Caco-2 (cell line): ENCODE data around the gene ITLN1. TPM values are rescaled to one million over a fixed set of nuclear protein-coding genes. Genes with fewer than 3 reads are reported as not detected.
"Not testable (repeated sequence)": the region's sequence is repeated elsewhere in the genome, so short reads cannot be mapped to it uniquely, and the experiment has no call there.

Experiments used
- BruUV-seq: library from RNA; stranded (reverse); fragments of 400-500 nt; replicated peaks from 2 replicates; lab custom pipeline; 2021; lab: Mats Ljungman, UMichigan
- CTCF ChIA-PET: fragments of 300-600 bp; sonication (Branson Sonifier 250); formaldehyde crosslinking; loops from one replicate; lab custom pipeline; 2022; ENCODE audit warnings: antibody characterized with exemption; lab: Charles Lee
- POLR2A ChIA-PET: fragments of 300-600 bp; sonication (Branson Sonifier 250); formaldehyde crosslinking; loops from one replicate; lab custom pipeline; 2022; ENCODE audit warnings: antibody characterized with exemption; lab: Charles Lee
- DNase-seq, 2 experiments: peaks; one replicate each; pipeline versions ENCODE4 v3.0.0 to v3.0.0-alpha.2; 2020 to 2022
- H3K27me3 ChIP-seq: replicated peaks from 2 replicates; pipeline ENCODE4 v1.6.0; 2011; ENCODE audit warnings: low read length; ENCODE audit not compliant: control insufficient read depth, insufficient read depth
- H3K36me3 ChIP-seq: 2 replicates; pipeline ENCODE4 v1.5.1; 2011; ENCODE audit warnings: low read length; ENCODE audit not compliant: control insufficient read depth, insufficient read depth
- H3K4me1 ChIP-seq: fragments of 250-450 bp; sonication (Bioruptor Pico); 2 replicates; pipeline ENCODE4 v1.5.1; 2020; ENCODE audit warnings: mild to moderate bottlenecking
- H3K4me3 ChIP-seq: 2 replicates; pipeline ENCODE4 v1.5.1; 2011; ENCODE audit warnings: low read depth, mild to moderate bottlenecking, control low read depth, low read length
- H3K9me3 ChIP-seq: fragments of 250-450 bp; sonication (Bioruptor Pico); 2 replicates; pipeline ENCODE4 v1.5.1; 2020; ENCODE audit warnings: mild to moderate bottlenecking, moderate library complexity
- H3K27ac Mint-ChIP-seq: one replicate; pipeline ENCODE4 v1.8.0; 2022; ENCODE audit warnings: mixed read lengths; ENCODE audit not compliant: unreplicated experiment
- H3K27me3 Mint-ChIP-seq: one replicate; pipeline ENCODE4 v1.8.0; 2022; ENCODE audit warnings: mixed read lengths; ENCODE audit not compliant: insufficient read depth, unreplicated experiment
- H3K36me3 Mint-ChIP-seq: one replicate; pipeline ENCODE4 v1.8.0; 2022; ENCODE audit warnings: mild to moderate bottlenecking, mixed read lengths; ENCODE audit not compliant: insufficient read depth, unreplicated experiment
- H3K4me1 Mint-ChIP-seq: one replicate; pipeline ENCODE4 v1.8.0; 2022; ENCODE audit warnings: low read depth, mixed read lengths; ENCODE audit not compliant: unreplicated experiment
- H3K4me3 Mint-ChIP-seq: one replicate; pipeline ENCODE4 v1.8.0; 2022; ENCODE audit warnings: mild to moderate bottlenecking, moderate library complexity, mixed read lengths; ENCODE audit not compliant: unreplicated experiment
- H3K9me3 Mint-ChIP-seq: one replicate; pipeline ENCODE4 v1.8.0; 2022; ENCODE audit warnings: mixed read lengths; ENCODE audit not compliant: unreplicated experiment
- CTCF ChIP-seq, 2 experiments: fragments of 200-600 bp in 1 of 2; IDR thresholded peaks; 1 replicate in 1 of 2; 2 replicates in 1 of 2; pipeline versions ENCODE4 v1.5.1 to v1.8.0; 2011 to 2022; ENCODE audit warnings: antibody characterized with exemption in 1 of 2, control low read depth in 1 of 2, inconsistent platforms in 1 of 2, low read depth in 1 of 2, low read length in 1 of 2, mild to moderate bottlenecking in 1 of 2, moderate library complexity in 1 of 2; ENCODE audit not compliant: insufficient read depth in 1 of 2, severe bottlenecking in 1 of 2, unreplicated experiment in 1 of 2
- intact Hi-C: fragments of 100-400 bp; cut with micrococcal nuclease; formaldehyde crosslinking; loops from one replicate; pipeline ENCODE4 v1.10.0; 2022; ENCODE audit not compliant: unreplicated experiment
- total RNA-seq: library from RNA; stranded (reverse); gene quantifications from 2 replicates; pipeline ENCODE4 v1.2.3, GENCODE V29; 2022

ITLN1 gene
- total RNA-seq, 1 experiment from 2014 or later = not detected

GRCh38 chr1:160924791-160925651 lies 40.0 kb upstream of the ITLN1 start:
- intact Hi-C loops = no loop called here
- no peak overlapping the region for H3K27ac Mint-ChIP-seq
- no peak overlapping the region for H3K4me3 ChIP-seq

GRCh38 chr1:160916666-160917065 lies 31.7 kb upstream of the ITLN1 start:
- peaks cover 25% of the 10 kb centered on the region for H3K9me3 ChIP-seq
- DNase-seq = no peak
- H3K27me3 ChIP-seq = no peaks in the 10 kb centered on the region
- intact Hi-C loops = no loop called here
- TF ChIP-seq CTCF (IDR thresholded peaks at IDR 0.05; ENCODE audit: insufficient read depth in 1 of 2, low read depth in 1 of 2, low read length in 1 of 2, severe bottlenecking in 1 of 2, unreplicated experiment in 1 of 2) = no peak
- H3K36me3 ChIP-seq = no peaks in the 10 kb centered on the region
- H3K36me3 Mint-ChIP-seq = peaks cover 5% of the 10 kb centered on the region
- H3K4me3 ChIP-seq = no peak overlapping the region
- no peaks in the 10 kb centered on the region for H3K27me3 Mint-ChIP-seq
- no TSS peak for BruUV-seq
- H3K27ac Mint-ChIP-seq = no peak overlapping the region
- H3K4me3 Mint-ChIP-seq = no peak overlapping the region
- ChIA-PET POLR2A (no interaction called here), CTCF (no interaction called here)
- no peaks in the 10 kb centered on the region for H3K9me3 Mint-ChIP-seq
- peaks cover 17% of the 10 kb centered on the region for H3K4me1 ChIP-seq
- peaks cover 7% of the 10 kb centered on the region for H3K4me1 Mint-ChIP-seq

More at GRCh38 chr1:160924791-160925651, 40.0 kb upstream of the ITLN1 start:
- H3K27me3 Mint-ChIP-seq = no peaks in the 10 kb centered on the region
- Histone ChIP-seq H3K9me3 (peaks cover 22% of the 10 kb centered on the region), H3K4me1 (no peaks in the 10 kb centered on the region), H3K36me3 (no peaks in the 10 kb centered on the region), H3K27me3 (no peaks in the 10 kb centered on the region)
- ChIA-PET CTCF (no interaction called here), POLR2A (no interaction called here)
- BruUV-seq = no TSS peak
- TF ChIP-seq CTCF (IDR thresholded peaks at IDR 0.05; ENCODE audit: insufficient read depth in 1 of 2, low read depth in 1 of 2, low read length in 1 of 2, severe bottlenecking in 1 of 2, unreplicated experiment in 1 of 2) = no peak
- peaks cover 14% of the 10 kb centered on the region for H3K36me3 Mint-ChIP-seq
- no peaks in the 10 kb centered on the region for H3K4me1 Mint-ChIP-seq
- H3K9me3 Mint-ChIP-seq = peaks cover 31% of the 10 kb centered on the region
- no peak overlapping the region for H3K4me3 Mint-ChIP-seq
- DNase-seq = no peak

GRCh38 chr1:160913229-160913628 lies 28.2 kb upstream of the ITLN1 start:
- CTCF ChIA-PET, POLR2A ChIA-PET: not testable (repeated sequence)

More at GRCh38 chr1:160913229-160913628, 28.2 kb upstream of the ITLN1 start:
- H3K27me3 Mint-ChIP-seq, DNase-seq, H3K36me3 ChIP-seq, H3K36me3 Mint-ChIP-seq, H3K9me3 Mint-ChIP-seq, BruUV-seq, H3K4me3 Mint-ChIP-seq, H3K27me3 ChIP-seq, intact Hi-C loops, H3K4me3 ChIP-seq: not testable (repeated sequence)
- Histone ChIP-seq H3K9me3 (peaks cover 39% of the 10 kb centered on the region), H3K4me1 (peaks cover 28% of the 10 kb centered on the region)
- H3K4me1 Mint-ChIP-seq = peaks cover 13% of the 10 kb centered on the region
- H3K27ac Mint-ChIP-seq = peak overlapping the region; percentile 75
